NT2/D1 (cell line): Measurements from ENCODE around the gene ARHGAP30.

Experiments used
- SUZ12 ChIP-seq: IDR thresholded peaks from 2 replicates; pipeline ENCODE4 v1.6.1; 2011; ENCODE audit not compliant: insufficient read length, insufficient read depth; ENCODE audit errors: extremely low read depth
- YY1 ChIP-seq: IDR thresholded peaks from 2 replicates; pipeline ENCODE4 v1.6.1; 2011; ENCODE audit not compliant: insufficient read length, insufficient read depth
- ZNF274 ChIP-seq: IDR thresholded peaks from 2 replicates; pipeline ENCODE4 v1.6.1; 2011; ENCODE audit warnings: mild to moderate bottlenecking, low read depth, low read length

DNA sequence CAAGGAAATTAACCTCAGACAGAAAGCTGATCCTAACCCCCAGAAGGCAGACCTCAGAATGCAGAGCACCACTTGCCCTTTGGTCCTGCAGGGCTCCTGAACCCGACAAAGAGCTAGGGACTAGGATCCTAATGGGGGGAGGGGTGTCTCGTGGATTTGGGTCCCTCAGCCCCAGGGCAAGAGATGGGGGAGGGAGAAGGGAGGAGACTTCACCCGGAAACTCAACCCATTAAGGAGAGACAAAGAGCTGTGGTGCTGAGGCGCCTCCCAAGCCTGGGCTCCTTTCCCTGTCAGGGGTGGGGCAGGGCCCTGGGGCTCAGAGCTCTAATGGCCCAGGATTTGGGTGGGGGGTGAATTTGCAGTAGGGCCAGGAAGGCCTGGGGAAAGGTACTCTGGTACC, 16.8 kb upstream of the ARHGAP30 start:
- no peak for TF ChIP-seq YY1
- TF ChIP-seq ZNF274: no peak
- TF ChIP-seq SUZ12: no peak
